RPMI8226 (cell line): ENCODE results near the gene RHBG.

Experiments used
- DNase-seq: peaks from one replicate; pipeline ENCODE4 v3.0.0-alpha.2; 2015

The RHBG gene

GRCh38 chr1:156428746-156429288 is 59.8 kb downstream of the RHBG start:
- DNase-seq = no peak

DNA sequence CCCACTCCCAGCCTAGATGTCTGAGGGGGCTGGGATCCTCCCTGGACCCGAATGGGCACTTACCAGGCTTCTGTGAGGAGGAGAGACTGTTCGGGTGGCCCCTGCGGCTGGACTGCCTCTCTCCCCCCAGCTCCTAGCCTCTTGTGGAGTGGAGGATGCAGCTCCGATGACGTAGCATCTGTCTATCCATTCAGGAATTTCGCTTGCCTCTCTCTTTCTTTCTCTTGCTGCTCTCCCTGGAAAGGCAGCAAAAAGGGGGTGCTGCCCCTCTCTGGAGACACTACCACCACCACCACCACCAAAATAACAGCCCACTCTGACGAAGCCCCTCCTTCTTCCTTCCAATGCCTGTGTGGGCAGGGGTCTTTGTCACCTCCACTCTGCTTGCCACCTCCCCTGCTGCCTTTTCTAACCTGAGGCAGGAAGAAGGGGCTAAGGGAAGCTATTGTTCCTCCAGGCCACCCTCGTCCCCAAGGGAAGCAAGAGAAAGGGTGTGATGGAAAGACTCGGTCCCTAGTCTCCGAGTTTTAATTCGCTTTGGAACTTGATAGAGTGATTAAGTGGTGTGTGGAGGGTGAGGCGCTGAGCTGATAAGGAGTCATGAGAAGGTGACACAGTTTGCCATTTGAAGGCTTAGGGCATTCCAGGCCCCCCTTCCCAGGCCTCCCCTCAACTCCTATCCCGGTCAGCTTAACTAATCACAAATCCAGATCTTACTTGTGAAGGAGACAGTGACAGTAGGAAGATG is 60.5 kb downstream of the RHBG start:
- no peak for DNase-seq

GRCh38 chr1:156430303-156430702 is 61.3 kb downstream of the RHBG start:
- DNase-seq = no peak

DNA sequence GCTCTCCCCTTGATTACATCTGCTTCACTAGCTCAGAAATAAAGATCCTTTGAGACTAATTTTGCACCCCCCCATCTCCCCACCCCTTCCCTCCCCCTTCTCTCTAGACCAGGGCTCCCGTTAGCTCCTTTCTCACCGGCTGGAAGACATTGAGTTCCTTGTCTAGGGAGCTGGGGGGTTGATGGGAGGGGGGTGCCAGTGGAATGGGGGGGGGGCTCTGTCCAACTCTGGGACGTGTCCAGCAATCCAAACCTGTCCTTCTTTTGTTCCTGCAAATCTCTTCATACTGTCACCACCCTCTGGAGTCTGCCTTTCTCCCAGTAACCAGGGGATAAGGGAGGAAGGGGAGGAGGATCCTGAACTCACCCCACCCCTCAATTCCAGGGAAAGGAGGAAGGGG is 61.9 kb downstream of the RHBG start:
- DNase-seq = no peak

- DNase-seq = no peak
Observed at GRCh38 chr1:156431366-156431765, 62.4 kb downstream of the RHBG start.

- no peak for DNase-seq
Observed at GRCh38 chr1:156431769-156432668, 63.0 kb downstream of the RHBG start.

DNA sequence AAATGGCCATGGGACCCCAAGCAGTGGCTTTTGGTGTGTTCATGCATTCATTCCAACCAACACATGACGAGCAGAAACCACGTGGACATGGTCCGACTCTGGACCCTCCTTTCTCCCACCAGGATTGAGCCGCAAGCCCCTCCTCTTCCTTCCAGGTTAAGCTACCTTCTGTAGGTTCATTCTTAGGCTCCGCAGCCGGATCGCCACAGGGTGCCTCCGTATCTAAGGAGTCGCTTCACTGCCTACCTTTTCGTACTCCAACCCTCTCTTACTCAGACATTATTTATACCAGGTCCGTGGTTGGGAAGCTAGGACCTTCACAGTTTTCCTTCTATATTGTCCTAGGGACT is 63.6 kb downstream of the RHBG start:
- DNase-seq = no peak

GRCh38 chr1:156433032-156433431 is 64.0 kb downstream of the RHBG start:
- DNase-seq = no peak

DNA sequence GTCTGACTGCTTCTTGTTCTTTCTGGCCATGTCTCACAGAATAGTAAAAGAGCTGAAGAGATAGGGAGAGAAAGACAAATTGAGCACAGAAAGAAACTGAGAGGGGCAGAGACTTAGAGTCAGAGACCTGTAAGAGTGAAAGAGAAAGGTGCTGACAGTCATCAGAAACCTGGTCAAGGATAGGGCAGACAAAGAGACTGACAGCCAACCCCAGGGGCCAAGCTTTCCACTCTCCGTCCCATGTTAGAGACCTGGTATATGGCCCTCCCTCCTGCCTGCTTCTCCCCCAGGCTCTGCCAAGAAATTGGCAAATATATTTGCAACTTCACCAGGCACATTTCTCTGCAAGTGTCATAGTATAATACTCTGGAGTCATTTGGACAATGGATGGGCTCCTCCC is 64.6 kb downstream of the RHBG start:
- peak; percentile 47 for DNase-seq
